PC-9 (cell line): ENCODE measurements around the gene CDC42BPG. TPM values are rescaled to one million over a fixed set of nuclear protein-coding genes. Genes with fewer than 3 reads are reported as not detected.
A peak's percentile ranks its signal among the peaks of the same experiment; 100 is the strongest.

Experiments
- BruUV-seq: library from RNA; stranded (reverse); fragments of 400-500 nt; replicated peaks from 2 replicates; lab custom pipeline; 2021; lab: Mats Ljungman, UMichigan
- CTCF ChIA-PET: fragments of 300-600 bp; sonication (Branson Sonifier 250); formaldehyde crosslinking; loops from one replicate; lab custom pipeline; 2022; ENCODE audit warnings: antibody characterized with exemption; lab: Charles Lee
- POLR2A ChIA-PET: fragments of 300-600 bp; sonication (Branson Sonifier 250); formaldehyde crosslinking; loops from one replicate; lab custom pipeline; 2022; ENCODE audit warnings: antibody characterized with exemption; ENCODE audit not compliant: unreplicated experiment; lab: Charles Lee
- DNase-seq, 2 experiments: peaks; one replicate each; pipeline versions ENCODE4 v3.0.0 to v3.0.0-alpha.2; 2015 to 2022; ENCODE audit warnings: mixed read lengths in 1 of 2
- H2AFZ ChIP-seq: fragments of 200-600 bp; sonication (generic); 2 replicates; pipeline ENCODE4 v1.8.1; 2017; ENCODE audit warnings: antibody characterized with exemption
- H3F3A ChIP-seq: fragments of 200-600 bp; sonication (generic); 2 replicates; pipeline ENCODE4 v1.8.1; 2017; ENCODE audit warnings: antibody characterized with exemption, mild to moderate bottlenecking, low read depth; ENCODE audit not compliant: insufficient read depth
- H3K27ac ChIP-seq: fragments of 200-600 bp; sonication (generic); 2 replicates; pipeline ENCODE4 v1.6.1; 2016; ENCODE audit warnings: mixed run types
- H3K27me3 ChIP-seq: fragments of 200-600 bp; sonication (generic); 2 replicates; pipeline ENCODE4 v1.6.1; 2016; ENCODE audit warnings: low read depth, mixed run types; ENCODE audit not compliant: insufficient read depth
- H3K36me3 ChIP-seq: fragments of 200-600 bp; sonication (generic); 2 replicates; pipeline ENCODE4 v1.6.1; 2016; ENCODE audit warnings: low read depth, mixed run types
- H3K4me1 ChIP-seq: fragments of 200-600 bp; sonication (generic); replicated peaks from 2 replicates; pipeline ENCODE4 v1.6.1; 2016; ENCODE audit warnings: mixed run types; ENCODE audit not compliant: insufficient read depth
- H3K4me2 ChIP-seq: fragments of 200-600 bp; sonication (generic); 2 replicates; pipeline ENCODE4 v1.6.1; 2017; ENCODE audit warnings: mixed run types
- H3K4me3 ChIP-seq: fragments of 200-600 bp; sonication (generic); 2 replicates; pipeline ENCODE4 v1.6.1; 2016; ENCODE audit warnings: mixed run types
- H3K79me2 ChIP-seq: fragments of 200-600 bp; sonication (generic); 2 replicates; pipeline ENCODE4 v1.6.1; 2017; ENCODE audit warnings: low read depth, mixed run types
- H3K9me2 ChIP-seq: fragments of 200-600 bp; sonication (generic); 2 replicates; pipeline ENCODE4 v1.8.1; 2017; ENCODE audit warnings: mild to moderate bottlenecking; ENCODE audit not compliant: insufficient read depth
- H3K9me3 ChIP-seq: fragments of 200-600 bp; sonication (generic); 2 replicates; pipeline ENCODE4 v1.8.1; 2016; ENCODE audit warnings: low read depth; ENCODE audit not compliant: insufficient read depth
- H4K20me1 ChIP-seq: fragments of 200-600 bp; sonication (generic); 2 replicates; pipeline ENCODE4 v1.8.1; 2017; ENCODE audit not compliant: insufficient read depth
- CTCF ChIP-seq: fragments of 200-600 bp; sonication (generic); conservative IDR thresholded peaks from 2 replicates; pipeline ENCODE4 v1.6.1; 2017; ENCODE audit warnings: mixed run types, antibody characterized with exemption, mild to moderate bottlenecking, moderate library complexity
- EZH2 ChIP-seq: fragments of 200-600 bp; sonication (generic); IDR thresholded peaks from 2 replicates; pipeline ENCODE4 v1.8.0; 2017; ENCODE audit warnings: antibody characterized with exemption, low read depth
- intact Hi-C: fragments of 100-400 bp; cut with micrococcal nuclease; formaldehyde crosslinking; loops from one replicate; pipeline ENCODE4 v1.10.0; 2022; ENCODE audit not compliant: unreplicated experiment
- total RNA-seq: library from RNA; stranded (reverse); gene quantifications from 2 replicates; pipeline ENCODE4 v1.2.3, GENCODE V29; 2021

Gene CDC42BPG
- total RNA-seq, 1 experiment from 2014 or later, result 31.3 TPM

GRCh38 chr11:64810271-64810890 lies 34.1 kb downstream of the CDC42BPG start, which contains the start of gene MEN1:
Gene MEN1 (minus strand): TSS chr11:64810551. CDS start chr11:64810109, 442 bp downstream.
- ChIA-PET CTCF (interaction anchor here (0.5 to 0.6 kb wide), 2 partner anchors 9 to 122 kb away, joined by 3 to 10 read pairs; no protein-coding TSS in a partner anchor), POLR2A (interaction anchor here (0.6 to 1.0 kb wide), 2 partner anchors 13 to 325 kb away, joined by 3 to 7 read pairs; no protein-coding TSS in a partner anchor)
- Histone ChIP-seq H3K9me3 (no peaks in the 10 kb centered on the region), H3K4me3 (peak within 1 kb of the TSS; percentile 93), H4K20me1 (no peaks in the 10 kb centered on the region), H3K27me3 (no peaks in the 10 kb centered on the region), H3K4me2 (peak within 1 kb of the TSS; percentile 88), H3K9me2 (no peaks in the 10 kb centered on the region), H3K4me1 (peaks cover 6% of the 10 kb centered on the region; the same call in 1 of the 2 replicates), H3K27ac (no peak within 1 kb of the TSS), H3K79me2 (peaks cover 16% of the 10 kb centered on the region), H3F3A (peaks cover 14% of the 10 kb centered on the region; the same call in 1 of the 2 replicates), H3K36me3 (peaks cover 7% of the 10 kb centered on the region; the same call in 1 of the 2 replicates), H2AFZ (peak within 1 kb of the TSS; percentile 99)
- BruUV-seq, result no TSS peak
- intact Hi-C loops, result loop anchor here (1.0 to 2.0 kb wide), 3 partner anchors 32 to 68 kb away; partner anchors contain the start of genes EHD1 and SF1
- peak; percentile 91 to 98 for DNase-seq
- no peak for TF ChIP-seq EZH2
- TF ChIP-seq CTCF, result no peak

- no peak for TF ChIP-seq CTCF
- no peak for TF ChIP-seq EZH2
- no TSS peak for BruUV-seq
- Histone ChIP-seq H3K9me2 (no peaks in the 10 kb centered on the region), H4K20me1 (no peaks in the 10 kb centered on the region), H3K4me2 (peak overlapping the region; percentile 88), H3K36me3 (peaks cover 7% of the 10 kb centered on the region; the same call in 1 of the 2 replicates), H3K4me1 (peaks cover 8% of the 10 kb centered on the region), H2AFZ (peak overlapping the region; percentile 99), H3K27me3 (no peaks in the 10 kb centered on the region), H3F3A (peaks cover 14% of the 10 kb centered on the region; the same call in 1 of the 2 replicates), H3K79me2 (peaks cover 16% of the 10 kb centered on the region), H3K9me3 (no peaks in the 10 kb centered on the region), H3K4me3 (peak overlapping the region; percentile 93), H3K27ac (no peak overlapping the region)
- POLR2A ChIA-PET, result interaction anchor here (0.6 to 1.0 kb wide), 2 partner anchors 12 to 325 kb away, joined by 3 to 7 read pairs; no protein-coding TSS in a partner anchor
- DNase-seq, result peak; percentile 59 to 64
- CTCF ChIA-PET, result interaction anchor here (0.6 kb wide), 2 partner anchors 10 to 609 kb away, joined by 3 to 6 read pairs; no protein-coding TSS in a partner anchor
- intact Hi-C loops, result loop anchor here (1.0 to 2.0 kb wide), 3 partner anchors 31 to 69 kb away; partner anchors contain the start of genes EHD1 and SF1
Observed at GRCh38 chr11:64809781-64810241, 34.6 kb downstream of the CDC42BPG start.

- ChIA-PET POLR2A (no interaction called here), CTCF (no interaction called here)
- no TSS peak for BruUV-seq
- Histone ChIP-seq H3K36me3 (peaks cover 7% of the 10 kb centered on the region; the same call in 1 of the 2 replicates), H3F3A (peaks cover 21% of the 10 kb centered on the region), H3K4me1 (peaks cover 26% of the 10 kb centered on the region), H4K20me1 (no peaks in the 10 kb centered on the region), H2AFZ (no peak overlapping the region), H3K4me2 (no peak overlapping the region), H3K9me2 (no peaks in the 10 kb centered on the region), H3K9me3 (no peaks in the 10 kb centered on the region), H3K4me3 (no peak overlapping the region), H3K27me3 (no peaks in the 10 kb centered on the region), H3K79me2 (peaks cover 16% of the 10 kb centered on the region), H3K27ac (no peak overlapping the region)
- DNase-seq, result no peak
- intact Hi-C loops, result no loop called here
- TF ChIP-seq CTCF (no peak), EZH2 (no peak)
Observed at GRCh38 chr11:64805481-64805880, 39.0 kb downstream of the CDC42BPG start.
